SK-N-SH treated with all-trans-retinoic acid at 6 μM for 48 hours (cell line): ENCODE results near the gene HCN4.
A peak's percentile ranks its signal among the peaks of the same experiment; 100 is the strongest.

Source experiments
- ATAC-seq: fragments of 200-7000 bp; cut with Tn5 transposase; 3 replicates; pipeline ENCODE4 v1.9.1; 2020; ENCODE audit warnings: mild to moderate bottlenecking, moderate library complexity
- ARNTL ChIP-seq: fragments of 450-650 bp; formaldehyde crosslinking; IDR thresholded peaks from 2 replicates; pipeline ENCODE4 v1.5.0; 2020; ENCODE audit warnings: low read depth, mild to moderate bottlenecking, moderate library complexity, borderline replicate concordance
- BACH2 ChIP-seq: fragments of 250-450 bp; sonication (Bioruptor Pico); IDR thresholded peaks from 2 replicates; pipeline ENCODE4 v1.9.0; 2021; ENCODE audit warnings: mild to moderate bottlenecking, borderline replicate concordance
- CREB5 ChIP-seq: fragments of 250-450 bp; sonication (Bioruptor Pico); IDR thresholded peaks from 2 replicates; pipeline ENCODE4 v1.5.1; 2020; ENCODE audit warnings: low read depth, mild to moderate bottlenecking, moderate library complexity
- CSDC2 ChIP-seq: fragments of 250-450 bp; sonication (Bioruptor Pico); IDR thresholded peaks from 2 replicates; pipeline ENCODE4 v1.5.0; 2020; ENCODE audit warnings: mild to moderate bottlenecking, moderate library complexity
- CSRNP3 ChIP-seq: fragments of 250-450 bp; sonication (Bioruptor Pico); IDR thresholded peaks from 2 replicates; pipeline ENCODE4 v1.5.1; 2021; ENCODE audit warnings: mild to moderate bottlenecking, moderate library complexity
- ESRRG ChIP-seq: fragments of 250-450 bp; sonication (Bioruptor Pico); IDR thresholded peaks from 2 replicates; pipeline ENCODE4 v1.6.1; 2021; ENCODE audit warnings: mild to moderate bottlenecking
- GLIS3 ChIP-seq: fragments of 250-450 bp; sonication (Bioruptor Pico); IDR thresholded peaks from 2 replicates; pipeline ENCODE4 v1.5.0; 2020; ENCODE audit warnings: mild to moderate bottlenecking, moderate library complexity
- ISL1 ChIP-seq: fragments of 250-450 bp; sonication (Bioruptor Pico); IDR thresholded peaks from 2 replicates; pipeline ENCODE4 v2.1.2; 2022; ENCODE audit warnings: mild to moderate bottlenecking, moderate library complexity
- OSR1 ChIP-seq: fragments of 250-450 bp; sonication (Bioruptor Pico); IDR thresholded peaks from 2 replicates; pipeline ENCODE4 v1.8.0; 2022; ENCODE audit warnings: moderate library complexity, mild to moderate bottlenecking, inconsistent platforms
- PATZ1 ChIP-seq: fragments of 250-450 bp; sonication (Bioruptor Pico); IDR thresholded peaks from 2 replicates; pipeline ENCODE4 v1.8.0; 2020; ENCODE audit warnings: mild to moderate bottlenecking, moderate library complexity, borderline replicate concordance
- POU6F1 ChIP-seq: fragments of 250-450 bp; sonication (Bioruptor Pico); IDR thresholded peaks from 2 replicates; pipeline ENCODE4 v1.8.0; 2021; ENCODE audit warnings: low read depth, mild to moderate bottlenecking, moderate library complexity, borderline replicate concordance
- PPARA ChIP-seq: fragments of 250-450 bp; sonication (Bioruptor Pico); IDR thresholded peaks from 2 replicates; pipeline ENCODE4 v1.5.0; 2020; ENCODE audit warnings: mild to moderate bottlenecking, borderline replicate concordance
- RARB ChIP-seq: fragments of 250-450 bp; sonication (Bioruptor Pico); IDR thresholded peaks from 2 replicates; pipeline ENCODE4 v1.8.0; 2021; ENCODE audit warnings: mild to moderate bottlenecking, moderate library complexity
- TOX ChIP-seq: fragments of 250-450 bp; sonication (Bioruptor Pico); IDR thresholded peaks from 2 replicates; pipeline ENCODE4 v1.8.0; 2021; ENCODE audit warnings: mild to moderate bottlenecking, moderate library complexity, borderline replicate concordance
- TSHZ2 ChIP-seq: fragments of 250-450 bp; sonication (Bioruptor Pico); IDR thresholded peaks from 2 replicates; pipeline ENCODE4 v1.5.0; 2020; ENCODE audit warnings: mild to moderate bottlenecking, moderate library complexity
- ZC3H10 ChIP-seq: fragments of 250-450 bp; sonication (Bioruptor Pico); IDR thresholded peaks from 2 replicates; pipeline ENCODE4 v1.5.1; 2021; ENCODE audit warnings: mild to moderate bottlenecking, moderate library complexity
- ZFP3 ChIP-seq: fragments of 250-450 bp; sonication (Bioruptor Pico); IDR thresholded peaks from 2 replicates; pipeline ENCODE4 v1.5.0; 2020; ENCODE audit warnings: mild to moderate bottlenecking, moderate library complexity
- ZFP30 ChIP-seq: fragments of 450-650 bp; formaldehyde crosslinking; IDR thresholded peaks from 2 replicates; pipeline ENCODE4 v1.5.0; 2022; ENCODE audit warnings: mild to moderate bottlenecking, moderate library complexity
- ZNF70 ChIP-seq: fragments of 450-650 bp; formaldehyde crosslinking; IDR thresholded peaks from 2 replicates; pipeline ENCODE4 v1.5.0; 2020; ENCODE audit warnings: mild to moderate bottlenecking, moderate library complexity
- ZNF8 ChIP-seq: fragments of 450-650 bp; formaldehyde crosslinking; IDR thresholded peaks from 2 replicates; pipeline ENCODE4 v1.5.0; 2020; ENCODE audit warnings: mild to moderate bottlenecking, moderate library complexity

HCN4 gene

GRCh38 chr15:73313861-73314260 is 54.9 kb downstream of the HCN4 start:
- no peak for ATAC-seq
- TF ChIP-seq ZFP30 (no peak), ZNF8 (CRISPR knock-in tag) (no peak), ISL1 (CRISPR knock-in tag) (no peak), OSR1 (CRISPR knock-in tag) (no peak), POU6F1 (CRISPR knock-in tag) (no peak), BACH2 (CRISPR knock-in tag) (no peak), ZC3H10 (CRISPR knock-in tag) (no peak), CREB5 (no peak), ARNTL (no peak), CSRNP3 (CRISPR knock-in tag) (no peak), PATZ1 (CRISPR knock-in tag) (no peak), TOX (CRISPR knock-in tag) (no peak), PPARA (CRISPR knock-in tag) (no peak)
- TF ChIP-seq, all 23 proteins: peak for 0

GRCh38 chr15:73308305-73308704 is 60.5 kb downstream of the HCN4 start:
- no peak for TF ChIP-seq CSRNP3 (CRISPR knock-in tag)
- no peak for TF ChIP-seq CSDC2
- no peak for TF ChIP-seq ZFP30
- TF ChIP-seq RARB (CRISPR knock-in tag): no peak
- no peak for TF ChIP-seq CREB5
- no peak for ATAC-seq

- TF ChIP-seq GLIS3 (CRISPR knock-in tag): no peak
- TF ChIP-seq ZNF70: no peak
- no peak for TF ChIP-seq PPARA (CRISPR knock-in tag)
- no peak for TF ChIP-seq RARB (CRISPR knock-in tag)
- no peak for TF ChIP-seq BACH2 (CRISPR knock-in tag)
- no peak for TF ChIP-seq ZFP3 (CRISPR knock-in tag)
- no peak for TF ChIP-seq ZNF8 (CRISPR knock-in tag)
- TF ChIP-seq ESRRG (CRISPR knock-in tag): no peak
- TF ChIP-seq ARNTL: no peak
- no peak for TF ChIP-seq ZFP30
- no peak for TF ChIP-seq OSR1 (CRISPR knock-in tag)
- TF ChIP-seq TSHZ2 (CRISPR knock-in tag): no peak
- ATAC-seq: peak; percentile 94
These were observed 63.2 kb downstream of the HCN4 start for GRCh38 chr15:73305331-73306211.
